ENCODE measurements around the gene GGNBP2. TPM values are rescaled to one million over a fixed set of nuclear protein-coding genes. Genes with fewer than 3 reads are reported as not detected.

GGNBP2 gene
- polyA plus RNA-seq, 3 donors, result 22.3 to 89.5 (median 31.5) TPM

DNA sequence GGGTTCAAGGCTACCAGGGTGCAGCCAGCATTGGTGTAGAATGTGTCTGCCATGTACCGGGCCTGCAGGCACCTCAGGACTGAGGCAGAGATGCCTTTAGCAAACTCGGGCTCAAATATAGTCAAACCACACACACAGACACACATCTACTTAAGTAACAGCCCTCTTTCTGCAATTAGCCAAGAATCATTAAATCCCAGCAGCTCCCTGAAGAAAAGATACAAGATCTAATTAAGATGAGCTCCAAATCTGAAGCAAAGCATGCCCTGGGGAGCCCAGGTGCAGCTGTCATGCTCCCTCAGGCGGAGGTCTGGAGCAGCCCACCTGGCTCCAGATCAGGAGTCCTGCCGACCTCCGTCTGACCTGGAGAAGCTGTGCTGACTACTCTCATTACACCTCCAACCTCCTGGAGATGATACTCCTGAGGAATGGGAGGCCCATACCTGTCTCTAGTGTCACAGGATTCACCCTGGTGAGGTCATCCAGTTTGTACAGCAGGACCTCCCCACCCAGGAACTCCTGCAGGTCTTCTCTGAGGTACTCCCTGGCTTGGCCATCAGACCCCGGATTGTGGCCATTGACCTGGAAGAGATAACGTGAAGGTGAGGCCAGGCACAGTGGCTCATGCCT is 17.0 kb upstream of the GGNBP2 start:
- H3K4me1 ChIP-seq (ENCODE audit: control insufficient read depth in 1 of 2, insufficient read depth in 2 of 2, low read length in 2 of 2), result peaks cover 0 to 7% of the 10 kb centered on the region in 2 donors
- H3K27ac ChIP-seq (ENCODE audit: low read depth in 1 of 2, low read length in 2 of 2), result no peak overlapping the region
- intact Hi-C loops (cut with micrococcal nuclease), result no loop called here
- no peak overlapping the region for H3K9ac ChIP-seq (ENCODE audit: insufficient read depth, low read length, poor library complexity, severe bottlenecking)
- H3K36me3 Mint-ChIP-seq, result peaks cover 51 to 66% of the 10 kb centered on the region in 2 donors
- H3K27me3 Mint-ChIP-seq (ENCODE audit: low read depth in 3 of 3), result peaks cover 0 to 1% (median 0%) of the 10 kb centered on the region in 3 donors
- peak overlapping the region in 1 of 7 donors; percentile 3 for H3K27ac Mint-ChIP-seq
- no peak overlapping the region for H2AFZ ChIP-seq (ENCODE audit: insufficient read depth, low read depth, low read length, poor library complexity, severe bottlenecking)
- no peaks in the 10 kb centered on the region for H4K20me1 ChIP-seq (ENCODE audit: insufficient read depth, low read length)
- H3K4me3 Mint-ChIP-seq, result no peak overlapping the region
- 99% methylated on average over 6 of the region's 7 CpGs for WGBS (ENCODE audit: insufficient coverage)
- H3K4me3 ChIP-seq (replicated peaks in 1 of 3; ENCODE audit: low read depth in 2 of 3, low read length in 3 of 3), result no peak overlapping the region
- H3K27me3 ChIP-seq (ENCODE audit: control insufficient read depth in 2 of 2, insufficient read depth in 2 of 2, low read length in 2 of 2), result no peaks in the 10 kb centered on the region
- peaks cover 49 to 66% of the 10 kb centered on the region in 2 donors for H3K36me3 ChIP-seq (replicated peaks in 1 of 2; ENCODE audit: control insufficient read depth in 1 of 2, insufficient read depth in 2 of 2, low read length in 2 of 2)
- H3K4me1 Mint-ChIP-seq, result peaks cover 14% of the 10 kb centered on the region
- no peak for DNase-seq
- no peaks in the 10 kb centered on the region for H3K9me3 Mint-ChIP-seq
- no peaks in the 10 kb centered on the region for H3K79me2 ChIP-seq (ENCODE audit: insufficient read depth, low read length)
- no peak overlapping the region for H3K4me2 ChIP-seq (replicated peaks; ENCODE audit: extremely low read depth, low read length, poor library complexity, severe bottlenecking)
- TF ChIP-seq, protein P1, sequence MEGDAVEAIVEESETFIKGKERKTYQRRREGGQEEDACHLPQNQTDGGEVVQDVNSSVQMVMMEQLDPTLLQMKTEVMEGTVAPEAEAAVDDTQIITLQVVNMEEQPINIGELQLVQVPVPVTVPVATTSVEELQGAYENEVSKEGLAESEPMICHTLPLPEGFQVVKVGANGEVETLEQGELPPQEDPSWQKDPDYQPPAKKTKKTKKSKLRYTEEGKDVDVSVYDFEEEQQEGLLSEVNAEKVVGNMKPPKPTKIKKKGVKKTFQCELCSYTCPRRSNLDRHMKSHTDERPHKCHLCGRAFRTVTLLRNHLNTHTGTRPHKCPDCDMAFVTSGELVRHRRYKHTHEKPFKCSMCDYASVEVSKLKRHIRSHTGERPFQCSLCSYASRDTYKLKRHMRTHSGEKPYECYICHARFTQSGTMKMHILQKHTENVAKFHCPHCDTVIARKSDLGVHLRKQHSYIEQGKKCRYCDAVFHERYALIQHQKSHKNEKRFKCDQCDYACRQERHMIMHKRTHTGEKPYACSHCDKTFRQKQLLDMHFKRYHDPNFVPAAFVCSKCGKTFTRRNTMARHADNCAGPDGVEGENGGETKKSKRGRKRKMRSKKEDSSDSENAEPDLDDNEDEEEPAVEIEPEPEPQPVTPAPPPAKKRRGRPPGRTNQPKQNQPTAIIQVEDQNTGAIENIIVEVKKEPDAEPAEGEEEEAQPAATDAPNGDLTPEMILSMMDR (IDR thresholded peaks at IDR 0.05), result no peak
- no peaks in the 10 kb centered on the region for H3K9me3 ChIP-seq (replicated peaks in 1 of 2; ENCODE audit: control insufficient read depth in 1 of 2, insufficient read depth in 1 of 2, low read length in 2 of 2)

DNA sequence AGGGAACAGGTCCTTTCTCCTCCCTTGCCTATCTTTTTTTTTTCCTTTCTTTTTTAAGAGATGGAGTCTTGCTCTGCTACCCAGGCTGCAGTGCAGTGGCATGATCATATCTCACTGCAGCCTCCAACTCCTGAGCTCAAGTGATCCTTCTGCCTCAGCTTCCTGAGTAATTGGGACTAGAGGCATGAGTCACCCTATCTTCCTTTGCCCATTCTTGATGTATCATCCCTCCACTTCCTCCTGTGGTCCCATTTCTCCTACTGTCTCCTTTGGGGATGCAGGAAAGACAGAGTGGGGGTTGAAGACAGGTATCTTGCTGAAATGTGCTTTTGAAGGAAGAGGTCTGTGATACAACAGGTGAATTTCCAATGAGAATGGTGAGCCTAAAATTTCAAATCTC is 15.6 kb upstream of the GGNBP2 start:
- Histone ChIP-seq H3K79me2 (ENCODE audit: insufficient read depth, low read length) (peaks cover 3% of the 10 kb centered on the region), H3K4me2 (replicated peaks; ENCODE audit: extremely low read depth, low read length, poor library complexity, severe bottlenecking) (no peak overlapping the region), H3K9me3 (replicated peaks in 1 of 2; ENCODE audit: control insufficient read depth in 1 of 2, insufficient read depth in 1 of 2, low read length in 2 of 2) (no peaks in the 10 kb centered on the region), H4K20me1 (ENCODE audit: insufficient read depth, low read length) (no peaks in the 10 kb centered on the region), H3K27ac (ENCODE audit: low read depth in 1 of 2, low read length in 2 of 2) (peak overlapping the region in 1 of 2 donors; percentile 10), H2AFZ (ENCODE audit: insufficient read depth, low read depth, low read length, poor library complexity, severe bottlenecking) (no peak overlapping the region), H3K9ac (ENCODE audit: insufficient read depth, low read length, poor library complexity, severe bottlenecking) (peak overlapping the region; percentile 25), H3K4me3 (replicated peaks in 1 of 3; ENCODE audit: low read depth in 2 of 3, low read length in 3 of 3) (no peak overlapping the region), H3K27me3 (ENCODE audit: control insufficient read depth in 2 of 2, insufficient read depth in 2 of 2, low read length in 2 of 2) (no peaks in the 10 kb centered on the region), H3K4me1 (ENCODE audit: control insufficient read depth in 1 of 2, insufficient read depth in 2 of 2, low read length in 2 of 2) (peaks cover 4 to 13% of the 10 kb centered on the region in 2 donors), H3K36me3 (replicated peaks in 1 of 2; ENCODE audit: control insufficient read depth in 1 of 2, insufficient read depth in 2 of 2, low read length in 2 of 2) (peaks cover 41 to 63% of the 10 kb centered on the region in 2 donors)
- Mint-ChIP-seq H3K4me3 (no peak overlapping the region), H3K27ac (peak overlapping the region in 1 of 7 donors; percentile 38), H3K4me1 (peaks cover 19% of the 10 kb centered on the region), H3K36me3 (peaks cover 48 to 61% of the 10 kb centered on the region in 2 donors), H3K9me3 (no peaks in the 10 kb centered on the region), H3K27me3 (ENCODE audit: low read depth in 3 of 3) (no peaks in the 10 kb centered on the region)
- intact Hi-C loops (cut with micrococcal nuclease), result no loop called here
- peak in 1 of 3 donors; percentile 25 for DNase-seq
- TF ChIP-seq, protein P1 (IDR thresholded peaks at IDR 0.05), result no peak

Data from CD14-positive monocyte (primary cell).